ENCODE results near the gene AKAP11.

AKAP11 gene

DNA sequence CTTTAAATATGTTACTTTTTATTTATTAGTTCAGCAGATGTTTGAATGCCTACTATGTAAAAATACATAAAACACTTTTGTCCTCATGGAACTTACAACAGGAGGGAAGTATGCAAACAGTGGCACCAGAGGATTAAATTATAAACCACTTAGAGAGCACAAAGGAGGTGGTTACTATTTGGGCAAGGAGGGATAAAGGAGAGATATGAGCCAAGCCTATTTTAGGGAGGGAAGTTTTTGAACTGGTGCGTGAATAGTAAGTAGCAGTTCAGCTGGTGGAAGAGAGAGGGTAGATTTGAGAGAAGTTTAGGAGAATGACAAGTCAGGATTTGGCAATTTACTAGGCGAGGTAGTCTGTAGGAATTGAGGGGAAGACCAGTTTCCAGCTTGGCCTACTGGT lies 8.6 kb downstream of the AKAP11 start:
- Mint-ChIP-seq H3K4me3 (no peak overlapping the region), H3K9me3 (no peaks in the 10 kb centered on the region), H3K36me3 (ENCODE audit: low read depth) (peaks cover 2% of the 10 kb centered on the region), H3K4me1 (peaks cover 11% of the 10 kb centered on the region), H3K27ac (no peak overlapping the region), H3K27me3 (ENCODE audit: low read depth) (no peaks in the 10 kb centered on the region)
- TF ChIP-seq, protein P1, sequence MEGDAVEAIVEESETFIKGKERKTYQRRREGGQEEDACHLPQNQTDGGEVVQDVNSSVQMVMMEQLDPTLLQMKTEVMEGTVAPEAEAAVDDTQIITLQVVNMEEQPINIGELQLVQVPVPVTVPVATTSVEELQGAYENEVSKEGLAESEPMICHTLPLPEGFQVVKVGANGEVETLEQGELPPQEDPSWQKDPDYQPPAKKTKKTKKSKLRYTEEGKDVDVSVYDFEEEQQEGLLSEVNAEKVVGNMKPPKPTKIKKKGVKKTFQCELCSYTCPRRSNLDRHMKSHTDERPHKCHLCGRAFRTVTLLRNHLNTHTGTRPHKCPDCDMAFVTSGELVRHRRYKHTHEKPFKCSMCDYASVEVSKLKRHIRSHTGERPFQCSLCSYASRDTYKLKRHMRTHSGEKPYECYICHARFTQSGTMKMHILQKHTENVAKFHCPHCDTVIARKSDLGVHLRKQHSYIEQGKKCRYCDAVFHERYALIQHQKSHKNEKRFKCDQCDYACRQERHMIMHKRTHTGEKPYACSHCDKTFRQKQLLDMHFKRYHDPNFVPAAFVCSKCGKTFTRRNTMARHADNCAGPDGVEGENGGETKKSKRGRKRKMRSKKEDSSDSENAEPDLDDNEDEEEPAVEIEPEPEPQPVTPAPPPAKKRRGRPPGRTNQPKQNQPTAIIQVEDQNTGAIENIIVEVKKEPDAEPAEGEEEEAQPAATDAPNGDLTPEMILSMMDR (IDR thresholded peaks at IDR 0.05; ENCODE audit: unreplicated experiment in 3 of 3) = no peak

DNA sequence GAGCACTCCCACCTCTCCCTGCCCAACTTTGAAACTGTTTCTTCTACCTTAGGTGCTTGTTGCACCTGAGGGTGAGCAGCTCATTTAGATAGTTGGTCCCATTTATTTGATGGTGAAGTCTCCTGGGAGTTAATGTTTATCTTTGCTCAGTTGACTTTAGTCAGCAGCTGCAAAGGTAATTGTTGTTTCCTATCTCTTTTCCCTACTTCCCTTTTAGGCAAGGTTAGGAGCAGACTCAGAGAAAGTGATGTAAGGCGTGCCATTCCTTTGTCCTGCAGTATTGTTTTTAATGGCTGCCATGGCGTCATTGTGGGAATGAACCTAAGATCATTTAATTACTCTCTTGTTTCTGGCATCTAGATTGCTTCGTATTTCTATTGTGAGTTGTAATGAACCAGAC lies 11.6 kb downstream of the AKAP11 start:
- H3K27me3 Mint-ChIP-seq (ENCODE audit: low read depth) = no peaks in the 10 kb centered on the region
- no peak overlapping the region for H3K4me3 Mint-ChIP-seq
- TF ChIP-seq, protein P1 (IDR thresholded peaks at IDR 0.05; ENCODE audit: unreplicated experiment in 3 of 3) = no peak
- peak overlapping the region in 1 of 3 experiments; percentile 63 for H3K27ac Mint-ChIP-seq
- H3K36me3 Mint-ChIP-seq (ENCODE audit: low read depth) = peaks cover 20% of the 10 kb centered on the region
- no peaks in the 10 kb centered on the region for H3K9me3 Mint-ChIP-seq
- H3K4me1 Mint-ChIP-seq = peaks cover 11% of the 10 kb centered on the region

DNA sequence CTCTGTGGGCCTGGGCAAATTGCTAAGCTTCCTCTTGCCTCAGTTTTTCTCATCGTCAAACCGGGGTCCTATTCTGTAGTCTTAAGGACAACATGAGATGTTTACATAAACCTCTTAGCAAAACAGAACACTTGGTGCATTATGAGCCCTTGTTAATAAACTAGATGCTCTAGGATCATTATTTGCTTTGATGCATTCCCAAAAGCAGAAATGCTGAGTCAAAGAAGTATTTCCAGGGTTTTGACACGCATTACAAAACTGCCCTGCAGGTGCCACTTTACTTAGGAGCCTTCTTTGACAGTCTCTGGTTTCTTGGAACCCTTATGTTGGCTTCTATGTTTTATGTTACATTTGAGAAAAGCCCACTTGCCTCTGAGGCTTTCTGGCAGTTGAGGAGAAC lies 12.1 kb downstream of the AKAP11 start:
- no peaks in the 10 kb centered on the region for H3K9me3 Mint-ChIP-seq
- TF ChIP-seq, protein P1 (IDR thresholded peaks at IDR 0.05; ENCODE audit: unreplicated experiment in 3 of 3) = no peak
- H3K27me3 Mint-ChIP-seq (ENCODE audit: low read depth) = no peaks in the 10 kb centered on the region
- H3K27ac Mint-ChIP-seq = peak overlapping the region in 1 of 3 experiments; percentile 63
- no peak overlapping the region for H3K4me3 Mint-ChIP-seq
- H3K36me3 Mint-ChIP-seq (ENCODE audit: low read depth) = peaks cover 25% of the 10 kb centered on the region
- peaks cover 11% of the 10 kb centered on the region for H3K4me1 Mint-ChIP-seq

DNA sequence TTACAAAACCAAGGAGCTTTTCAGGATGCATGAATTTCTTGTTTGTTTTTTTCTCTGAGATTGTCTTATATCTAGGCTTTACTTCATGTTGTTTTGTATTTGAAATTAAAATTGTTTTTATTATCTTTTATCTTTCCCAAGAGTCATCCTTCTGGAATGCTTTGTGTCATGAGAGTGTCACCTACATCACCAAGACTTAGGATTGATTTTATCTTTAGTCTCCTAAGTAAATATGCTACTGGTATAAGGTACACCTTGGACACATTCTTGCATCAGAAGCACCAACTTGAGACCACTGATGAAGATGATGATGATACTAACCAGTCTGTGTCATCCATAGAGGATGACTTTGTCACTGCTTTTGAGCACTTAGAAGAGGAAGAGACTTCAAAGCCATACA lies 26.4 kb downstream of the AKAP11 start:
- TF ChIP-seq, protein P1 (IDR thresholded peaks at IDR 0.05; ENCODE audit: unreplicated experiment in 3 of 3) = no peak

DNA sequence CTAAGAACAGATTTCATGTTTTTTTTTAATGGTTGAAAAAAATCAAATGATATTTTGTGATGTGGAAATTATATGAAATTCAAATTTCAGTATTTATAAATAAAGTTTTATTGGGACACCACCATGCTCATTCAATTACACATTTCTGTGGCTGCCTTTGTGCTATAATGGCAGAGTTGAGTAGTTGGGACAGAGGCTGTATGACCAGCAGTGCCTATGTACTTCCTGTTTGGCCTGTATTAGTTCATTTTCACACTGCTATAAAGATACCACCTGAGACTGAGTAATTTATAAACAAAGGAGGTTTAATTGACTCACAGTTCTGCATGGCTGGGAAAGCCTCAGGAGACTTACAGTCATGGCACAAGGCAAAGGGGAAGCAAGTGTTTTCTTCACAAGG lies 33.6 kb downstream of the AKAP11 start:
- H3K27me3 Mint-ChIP-seq (ENCODE audit: low read depth) = no peaks in the 10 kb centered on the region
- H3K9me3 Mint-ChIP-seq = no peaks in the 10 kb centered on the region
- H3K4me3 Mint-ChIP-seq = no peak overlapping the region
- no peak overlapping the region for H3K27ac Mint-ChIP-seq
- TF ChIP-seq, protein P1 (IDR thresholded peaks at IDR 0.05; ENCODE audit: unreplicated experiment in 3 of 3) = no peak
- H3K36me3 Mint-ChIP-seq (ENCODE audit: low read depth) = peaks cover 91% of the 10 kb centered on the region
- no peaks in the 10 kb centered on the region for H3K4me1 Mint-ChIP-seq

More for the DNA sequence above, 26.4 kb downstream of the AKAP11 start:
- H3K36me3 Mint-ChIP-seq (ENCODE audit: low read depth) = peaks cover 71% of the 10 kb centered on the region
- no peak overlapping the region for H3K27ac Mint-ChIP-seq
- no peaks in the 10 kb centered on the region for H3K4me1 Mint-ChIP-seq
- no peaks in the 10 kb centered on the region for H3K9me3 Mint-ChIP-seq
- no peaks in the 10 kb centered on the region for H3K27me3 Mint-ChIP-seq (ENCODE audit: low read depth)
- no peak overlapping the region for H3K4me3 Mint-ChIP-seq

DNA sequence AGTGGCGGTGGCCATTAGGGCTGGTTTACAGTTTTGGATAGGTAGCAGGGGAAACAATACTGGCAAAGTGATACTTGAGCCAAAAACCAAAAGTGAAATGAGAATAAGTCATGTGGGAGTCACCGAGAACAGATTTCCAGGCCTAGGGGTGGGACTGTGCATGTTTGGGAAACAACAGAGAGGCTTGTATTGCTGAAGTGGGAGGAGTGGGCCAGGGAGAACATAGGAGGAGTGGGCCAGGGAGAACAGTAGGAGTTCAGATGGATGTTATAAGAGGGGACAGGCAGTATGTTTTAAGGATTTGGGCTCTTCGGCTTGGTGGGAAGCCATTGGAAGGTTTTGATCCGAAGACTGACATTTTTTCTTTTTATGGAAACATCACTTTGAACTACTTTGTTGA lies 35.5 kb downstream of the AKAP11 start:
- no peaks in the 10 kb centered on the region for H3K4me1 Mint-ChIP-seq
- no peaks in the 10 kb centered on the region for H3K9me3 Mint-ChIP-seq
- H3K36me3 Mint-ChIP-seq (ENCODE audit: low read depth) = peaks cover 81% of the 10 kb centered on the region
- H3K27ac Mint-ChIP-seq = no peak overlapping the region
- H3K27me3 Mint-ChIP-seq (ENCODE audit: low read depth) = no peaks in the 10 kb centered on the region
- TF ChIP-seq, protein P1 (IDR thresholded peaks at IDR 0.05; ENCODE audit: unreplicated experiment in 3 of 3) = no peak
- no peak overlapping the region for H3K4me3 Mint-ChIP-seq
